HuH-7.5 (cell line): ENCODE results near the gene EPHA1.
A peak's percentile ranks its signal among the peaks of the same experiment; 100 is the strongest.

Experiments used
- DNase-seq: peaks from one replicate; pipeline ENCODE4 v3.0.0; 2011; ENCODE audit warnings: low spot score

The EPHA1 gene

DNA sequence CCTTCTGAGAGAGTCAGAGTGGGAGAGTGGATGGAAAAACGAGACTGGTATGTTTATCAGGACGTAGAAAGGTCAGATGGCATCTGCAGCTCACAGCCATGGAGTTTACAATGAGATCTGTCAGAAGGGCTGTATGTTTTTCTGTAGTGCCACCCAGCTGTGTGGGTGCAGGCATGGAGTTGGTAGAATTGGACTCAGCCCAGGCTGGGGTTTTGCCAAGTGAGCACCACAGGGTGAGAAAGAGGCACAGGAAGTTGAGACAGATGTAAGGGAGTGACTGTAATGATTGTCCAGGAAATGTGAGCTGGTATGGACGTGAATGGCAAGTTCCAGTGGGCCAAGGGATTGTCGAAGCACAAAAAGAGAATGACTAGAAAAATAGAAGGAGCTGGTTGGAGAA is 36.6 kb downstream of the EPHA1 start:
- no peak for DNase-seq

DNA sequence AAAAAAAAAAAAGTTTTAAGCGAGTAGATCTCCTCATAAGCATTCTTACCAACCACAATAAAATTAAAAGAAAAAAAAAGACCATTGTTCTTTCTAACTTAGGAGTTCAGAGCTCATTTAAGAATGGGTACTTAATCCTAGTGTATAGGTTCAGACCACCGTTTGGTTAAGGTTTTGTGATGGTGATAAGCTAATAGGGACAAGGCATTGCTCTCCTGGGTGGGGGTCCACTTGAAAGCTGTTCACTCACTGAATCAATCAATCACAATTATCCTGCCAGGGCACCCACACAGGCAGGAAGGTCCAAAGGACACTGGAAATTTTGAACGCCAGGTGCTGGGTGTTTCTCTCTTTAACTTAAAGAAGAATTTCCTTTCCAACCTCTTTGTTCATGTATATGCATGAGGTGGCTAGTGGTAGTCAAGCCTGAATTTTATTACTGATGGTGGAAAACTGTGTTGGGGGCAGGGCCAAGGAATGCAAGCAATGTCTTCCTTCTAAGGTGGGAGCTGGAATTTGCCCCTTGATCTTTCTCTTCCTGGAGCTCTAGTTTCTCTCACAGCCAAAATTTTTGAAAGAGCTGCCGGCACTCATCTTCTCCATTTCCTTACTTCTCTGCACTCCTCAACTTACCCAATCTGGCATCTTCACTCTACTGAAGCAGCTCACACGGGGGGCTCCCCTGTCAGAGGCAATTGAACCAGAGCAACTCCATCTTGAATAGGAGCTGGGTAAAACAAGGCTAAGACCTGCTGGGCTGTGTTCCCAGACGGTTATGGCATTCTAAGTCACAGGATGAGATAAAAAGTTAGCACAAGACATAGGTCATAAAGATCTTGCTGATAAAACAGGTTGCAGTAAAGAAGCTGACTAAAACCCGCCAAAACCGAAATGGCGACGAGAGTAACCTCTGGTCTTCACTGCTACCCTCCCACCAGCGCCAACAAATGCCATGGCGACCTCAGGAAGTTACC is 38.7 kb downstream of the EPHA1 start:
- no peak for DNase-seq

DNA sequence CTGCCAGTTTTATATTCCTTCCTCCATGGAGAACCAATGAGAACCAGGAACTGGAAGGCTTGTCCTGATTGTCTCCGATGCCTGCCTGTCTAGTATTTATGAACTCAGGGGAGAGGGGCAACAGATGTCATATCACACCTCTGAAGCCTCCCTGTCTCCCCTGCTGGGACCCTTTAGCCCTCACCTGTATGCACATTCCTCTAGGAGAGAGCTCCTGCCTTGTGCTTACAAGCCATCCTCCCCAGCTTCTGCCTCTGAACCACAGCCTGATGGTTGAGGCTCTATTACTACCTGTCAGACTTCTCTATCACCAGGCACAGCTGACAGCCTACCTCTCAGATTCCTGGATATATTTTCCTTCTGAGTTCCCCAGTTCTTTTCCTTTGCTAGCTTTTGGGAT is 40.3 kb downstream of the EPHA1 start:
- DNase-seq = no peak

DNA sequence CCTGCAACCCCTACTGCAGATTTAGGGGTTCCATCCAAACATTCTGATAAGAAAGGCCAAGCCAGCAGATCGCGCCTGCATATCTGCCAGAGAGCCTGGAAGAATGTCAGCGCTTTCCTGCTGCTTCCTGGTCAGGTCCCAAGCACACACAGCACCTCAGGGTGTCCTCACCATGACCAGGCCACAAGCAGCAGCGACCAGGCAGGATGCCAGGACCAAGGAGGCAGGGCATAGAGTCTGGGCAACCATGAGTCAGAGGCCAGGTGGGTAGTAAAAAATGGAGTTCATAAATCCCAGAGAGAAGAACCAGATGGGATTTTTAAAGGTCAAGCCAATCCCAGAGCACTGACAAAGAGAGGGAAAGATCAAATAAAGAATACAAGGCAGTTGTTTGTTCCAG is 40.7 kb downstream of the EPHA1 start:
- no peak for DNase-seq

DNA sequence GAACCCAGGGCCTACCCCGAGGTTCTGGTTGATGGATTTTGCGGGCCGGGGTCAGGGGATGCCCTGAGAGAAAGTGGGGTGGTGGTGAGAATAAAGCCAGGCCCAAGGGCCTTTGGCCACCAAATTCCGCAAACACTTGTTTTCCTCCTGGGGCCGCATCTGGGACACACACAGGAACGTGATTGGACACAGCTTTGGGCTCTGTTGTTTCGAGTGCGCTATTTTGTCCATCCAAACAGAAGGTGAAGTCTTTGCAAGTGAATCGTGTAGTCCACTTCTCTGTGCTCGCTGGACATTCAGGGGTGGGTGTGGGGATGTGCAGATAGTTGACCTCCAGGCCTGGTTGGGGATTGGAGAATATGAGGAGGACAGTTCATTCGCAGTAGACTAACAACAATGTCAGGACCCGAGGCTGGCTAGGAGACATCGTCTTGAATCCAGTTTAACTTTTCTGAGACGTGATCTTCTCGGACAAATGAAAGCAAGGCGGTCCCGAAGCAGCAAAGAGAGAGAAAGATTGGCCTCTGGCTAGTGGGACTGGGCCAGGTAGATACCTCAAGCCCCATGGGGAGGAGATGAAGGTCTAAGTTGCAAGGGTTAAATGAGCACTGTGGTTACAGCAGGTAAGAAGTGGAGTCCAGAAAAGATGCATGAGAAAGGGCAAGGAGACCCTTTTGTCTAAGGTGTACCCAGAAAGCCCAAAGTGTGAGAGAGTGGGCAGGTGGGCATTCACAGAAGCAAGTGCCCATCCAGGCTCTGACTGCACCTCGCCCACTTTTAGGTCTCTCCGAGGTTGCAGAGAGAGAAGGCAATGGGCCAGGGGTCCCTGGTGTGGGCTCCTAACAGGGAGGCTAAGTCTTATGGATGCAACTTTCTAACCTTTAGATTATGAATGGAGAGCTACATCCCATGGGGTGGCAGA is 45.4 kb downstream of the EPHA1 start:
- no peak for DNase-seq

DNA sequence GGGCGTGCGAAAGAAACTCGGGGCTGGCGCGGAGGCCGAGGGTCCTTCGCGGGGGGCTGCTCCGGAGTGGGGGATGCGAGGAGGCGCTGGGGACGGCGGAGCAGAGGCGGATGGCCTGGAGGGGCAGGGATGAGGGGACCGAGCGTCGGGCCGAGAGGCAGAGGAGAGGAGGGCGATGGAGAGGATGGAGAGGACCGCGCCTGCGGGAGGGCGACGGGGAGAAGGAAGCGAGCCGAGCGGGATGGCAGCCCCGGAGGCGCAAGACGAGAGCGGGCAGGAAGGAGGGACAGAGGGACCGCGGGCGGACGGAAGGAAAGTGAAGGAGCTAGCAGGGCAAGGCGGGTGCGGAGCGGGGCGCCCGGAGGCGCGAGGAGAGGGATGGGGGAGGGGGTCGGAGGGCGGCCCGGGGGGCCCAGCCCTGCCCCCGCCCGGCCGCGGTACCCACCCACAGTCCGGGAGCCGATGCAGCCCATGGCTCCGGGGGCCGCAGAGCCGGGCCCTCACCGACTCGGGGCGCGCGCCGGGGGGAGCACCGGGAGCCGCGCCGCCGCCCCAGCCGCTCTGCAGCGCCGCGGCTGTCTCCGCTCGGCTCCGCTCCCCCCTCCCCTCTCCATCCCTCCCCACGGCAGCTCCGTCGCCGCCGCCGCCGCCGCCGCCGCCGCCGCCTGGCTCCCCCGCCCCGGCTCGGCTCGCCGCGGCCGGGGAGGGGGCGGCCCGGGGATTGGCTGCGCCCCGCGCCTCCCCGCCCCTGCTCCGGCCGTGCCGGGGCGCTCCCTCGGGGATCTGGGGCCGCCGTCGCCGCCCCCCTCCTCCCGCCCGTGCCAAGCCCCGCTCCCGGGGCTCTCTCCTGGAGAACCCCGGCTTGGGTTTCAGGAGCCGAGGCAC is 46.3 kb downstream of the EPHA1 start, which contains the start of gene FAM131B:
Gene FAM131B (minus strand): TSS at position 583 of the 885 bp plus-strand sequence. CDS start 110 bp downstream, at position 473.
- peak; percentile 64 for DNase-seq

DNA sequence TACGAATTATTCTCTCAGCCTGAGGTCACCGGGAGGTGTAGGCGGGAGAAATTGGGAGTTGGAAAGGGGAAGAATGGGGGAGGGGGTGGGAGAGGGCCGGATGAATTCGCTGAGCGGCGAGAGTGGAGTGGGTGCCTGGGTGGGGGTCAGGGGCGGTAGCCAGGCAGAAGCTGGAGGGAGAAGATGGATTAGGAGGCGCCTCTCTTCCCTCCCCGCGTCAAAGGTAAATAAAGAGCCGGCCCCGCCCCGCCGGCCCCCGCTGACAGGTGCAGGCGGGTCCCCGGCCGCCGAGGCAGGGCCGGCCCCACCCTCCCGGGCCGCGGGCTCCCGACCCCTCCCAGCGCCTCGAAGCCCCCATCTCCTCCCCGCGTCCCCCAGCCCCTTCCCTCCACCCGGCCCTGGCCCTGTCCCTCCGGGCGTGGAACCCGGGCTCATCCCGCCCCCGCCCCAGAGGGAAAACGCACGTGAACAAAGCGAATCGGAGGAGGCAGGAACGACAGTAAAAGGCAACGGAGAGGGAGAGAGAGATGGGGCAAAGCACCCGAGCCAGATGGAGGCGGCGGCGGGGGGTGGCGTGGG is 47.0 kb downstream of the EPHA1 start:
- no peak for DNase-seq

DNA sequence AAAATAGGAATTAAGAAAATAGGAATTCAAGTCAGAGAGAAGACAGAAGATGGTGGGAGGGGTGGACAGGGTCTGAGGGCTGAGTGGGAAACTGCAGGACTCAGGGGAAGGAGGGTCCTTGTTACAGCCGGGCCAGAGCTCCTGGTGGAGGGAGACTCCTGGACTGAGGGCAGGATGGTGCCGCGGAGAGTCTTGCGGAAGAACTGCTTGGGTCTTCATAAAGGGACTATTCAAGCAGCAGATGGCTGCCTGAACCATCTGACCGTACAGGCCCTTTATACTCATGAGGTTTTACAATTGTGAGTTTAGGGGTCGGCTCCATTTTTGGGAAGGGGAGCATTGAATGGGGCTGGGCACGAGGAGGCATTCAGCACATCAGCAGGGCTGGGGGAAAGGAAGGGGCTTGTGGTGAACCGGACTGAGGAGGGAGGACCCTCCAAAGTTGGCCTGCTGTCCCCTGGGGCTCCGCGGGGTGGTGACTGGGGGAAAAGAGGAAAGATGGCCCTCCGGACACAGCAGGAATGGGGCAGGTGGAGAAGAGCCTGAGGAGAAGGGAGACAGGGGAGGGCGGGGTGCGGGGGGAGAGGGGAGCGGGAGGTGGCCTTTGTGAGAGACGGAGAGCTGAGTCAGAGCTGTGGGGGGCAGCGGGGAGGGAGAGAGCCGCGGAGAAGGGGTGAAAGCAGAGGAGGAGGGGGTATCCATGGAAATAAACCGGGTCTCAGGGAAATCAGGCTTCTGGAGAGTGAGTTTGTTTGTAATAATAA is 47.7 kb downstream of the EPHA1 start:
- DNase-seq = no peak

DNA sequence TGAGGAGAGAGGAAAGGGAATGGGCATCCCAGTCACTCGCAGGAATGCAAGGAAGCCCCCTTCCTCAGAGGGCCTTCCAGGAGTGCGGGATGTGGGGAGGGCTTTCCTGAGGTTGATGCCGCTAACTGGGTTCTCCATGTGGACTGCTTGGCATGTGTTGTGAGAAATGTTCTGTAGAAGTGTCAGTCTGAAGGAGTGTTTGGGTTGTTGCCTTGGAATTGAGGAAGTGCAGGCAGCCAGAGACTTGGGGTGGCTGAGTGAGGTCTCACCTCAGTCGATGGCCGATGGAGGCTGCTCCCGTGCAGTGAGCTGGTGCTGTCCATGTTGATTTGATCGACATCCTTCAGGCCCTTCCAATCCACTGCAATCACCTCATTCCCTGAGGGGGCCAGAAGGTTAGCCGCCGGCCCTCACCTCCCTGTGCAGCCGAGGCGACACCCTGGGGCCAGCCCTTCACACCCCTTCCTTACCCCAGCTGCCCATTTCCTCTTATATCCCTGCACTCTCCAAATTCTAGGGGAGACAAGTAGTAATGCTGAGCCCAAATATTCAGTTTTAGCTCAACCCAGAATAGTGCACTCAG is 48.8 kb downstream of the EPHA1 start:
- DNase-seq = no peak

DNA sequence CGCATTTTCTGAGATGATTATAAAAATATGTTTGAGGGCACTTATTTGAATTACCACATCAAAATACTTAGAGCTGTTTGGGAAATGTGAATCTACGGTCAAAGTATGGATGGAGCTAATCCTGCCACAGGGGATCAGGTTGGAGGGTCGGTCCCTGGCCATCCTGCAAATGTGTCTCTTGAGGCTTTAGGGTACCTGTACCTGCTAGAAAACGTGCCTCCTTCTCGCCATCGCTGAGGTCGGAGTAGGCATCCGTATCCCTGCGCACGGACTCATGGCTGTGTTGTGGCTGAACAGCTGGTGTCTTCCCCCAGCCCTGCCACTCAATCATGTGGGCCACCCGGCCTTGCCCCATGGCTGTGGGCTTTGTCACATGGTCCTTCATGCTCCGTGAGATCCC is 50.0 kb downstream of the EPHA1 start:
- DNase-seq = no peak

DNA sequence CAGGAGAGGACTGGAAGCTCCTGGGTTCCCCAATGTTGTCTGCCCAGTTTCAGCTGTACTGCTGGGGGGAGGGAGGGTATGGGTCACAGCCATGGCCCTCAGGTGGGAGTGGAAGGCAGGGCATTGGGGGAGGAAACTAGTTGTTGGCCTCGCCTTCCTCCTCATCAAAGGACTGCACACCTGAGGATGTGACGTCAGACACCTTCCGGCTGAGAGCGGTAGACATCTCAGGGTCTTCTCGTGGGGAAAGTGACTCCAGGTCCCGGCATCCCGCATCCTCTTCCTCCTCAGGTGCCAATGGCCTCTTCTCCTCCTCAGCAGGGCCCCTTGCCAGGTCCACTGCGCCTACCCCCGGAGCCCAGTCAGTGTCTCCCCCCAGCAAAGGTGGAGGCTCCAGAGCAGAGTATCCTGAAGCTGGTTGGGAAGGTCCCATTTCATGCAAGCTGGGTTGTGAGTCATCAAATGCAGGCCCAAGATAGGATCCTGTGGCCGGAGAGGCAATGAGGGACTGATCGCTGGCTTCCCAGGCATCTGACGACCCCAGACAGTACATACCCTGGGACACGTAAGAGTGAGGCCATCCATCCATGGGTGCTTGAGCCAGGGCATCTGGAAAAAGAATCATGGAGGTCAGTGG is 52.1 kb downstream of the EPHA1 start:
- DNase-seq = no peak

DNA sequence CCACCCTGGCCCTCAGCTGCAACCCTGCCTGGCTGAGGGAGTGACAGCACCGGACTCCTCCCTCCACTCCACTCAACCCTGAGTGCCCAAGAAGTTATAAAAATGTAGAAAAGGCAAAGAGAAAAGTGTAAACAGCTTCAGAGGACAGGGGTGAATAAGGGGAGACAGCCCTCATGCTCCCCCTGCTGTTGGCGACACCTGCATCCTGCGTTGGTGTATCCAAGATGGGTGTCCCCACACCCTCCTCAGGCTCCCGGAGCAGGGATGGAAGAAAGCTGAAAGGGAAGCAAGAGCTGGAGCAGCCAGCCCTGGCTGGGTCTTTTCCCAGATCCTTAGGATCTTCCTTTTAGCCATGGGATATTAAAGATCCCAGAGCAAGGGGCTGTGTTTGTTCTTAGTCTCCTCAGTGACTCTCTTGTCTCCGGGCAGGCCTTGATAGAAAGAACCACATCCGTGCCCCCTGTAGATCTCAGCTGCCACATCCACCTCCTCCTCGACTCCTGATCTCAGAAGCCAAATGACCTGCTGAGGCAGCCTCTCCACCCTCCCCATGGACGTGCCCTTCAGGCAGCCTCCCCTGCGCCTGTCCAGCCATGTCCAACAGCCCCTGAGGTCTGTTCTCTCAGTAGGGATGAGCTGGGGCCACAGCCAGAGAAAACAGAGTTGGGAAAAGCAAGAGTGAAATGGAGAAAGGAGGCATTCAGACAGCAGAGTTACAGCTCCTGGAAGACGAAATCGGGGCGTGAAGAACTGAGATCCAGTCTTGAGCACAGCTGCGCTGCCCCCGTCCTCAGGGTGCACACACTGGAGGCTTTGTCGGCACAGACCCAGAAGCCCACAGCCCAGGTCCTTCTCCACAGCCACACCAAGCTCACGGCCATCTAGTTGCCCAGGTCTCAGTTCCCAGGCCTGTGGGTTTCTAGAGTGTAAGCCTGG is 52.9 kb downstream of the EPHA1 start:
- DNase-seq = no peak

DNA sequence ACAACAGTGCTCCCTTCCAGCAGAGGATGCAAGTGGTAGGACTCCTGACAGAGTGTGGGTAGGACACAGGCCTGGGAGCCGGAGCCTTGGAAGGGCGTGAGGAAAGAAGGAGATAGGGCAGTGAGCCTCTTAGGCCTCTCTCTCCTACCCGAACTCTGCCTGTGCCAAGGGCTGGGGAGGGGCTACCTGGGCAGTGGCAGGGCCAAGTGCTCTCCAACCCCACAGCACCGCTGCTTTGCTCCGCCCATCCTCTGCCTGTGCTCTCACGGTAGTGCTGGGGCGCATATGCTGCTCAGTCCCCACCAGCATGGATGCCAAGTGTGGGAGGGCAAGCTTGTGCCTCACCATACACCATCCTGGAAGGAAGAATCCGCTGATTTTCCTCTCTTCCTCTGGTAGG is 53.7 kb downstream of the EPHA1 start:
- no peak for DNase-seq

DNA sequence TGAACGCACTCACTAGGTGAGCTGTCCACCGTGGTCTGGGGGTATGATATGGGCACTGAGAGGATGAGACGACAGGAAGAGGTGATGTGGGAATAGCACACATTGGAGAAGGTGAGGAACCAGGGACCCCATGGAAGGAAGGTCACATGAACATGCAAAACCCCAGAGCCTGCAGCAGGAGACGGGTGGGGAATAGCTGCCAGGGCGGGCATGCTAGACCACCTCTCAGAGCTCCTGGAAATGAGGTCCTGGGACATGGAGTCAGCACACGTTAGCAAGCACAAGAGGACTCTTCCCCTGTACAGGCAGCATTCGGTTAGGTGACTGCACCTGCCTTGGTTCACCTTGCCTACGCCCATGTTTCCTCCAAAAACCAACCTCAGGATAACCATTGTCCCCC is 54.3 kb downstream of the EPHA1 start:
- DNase-seq = no peak

DNA sequence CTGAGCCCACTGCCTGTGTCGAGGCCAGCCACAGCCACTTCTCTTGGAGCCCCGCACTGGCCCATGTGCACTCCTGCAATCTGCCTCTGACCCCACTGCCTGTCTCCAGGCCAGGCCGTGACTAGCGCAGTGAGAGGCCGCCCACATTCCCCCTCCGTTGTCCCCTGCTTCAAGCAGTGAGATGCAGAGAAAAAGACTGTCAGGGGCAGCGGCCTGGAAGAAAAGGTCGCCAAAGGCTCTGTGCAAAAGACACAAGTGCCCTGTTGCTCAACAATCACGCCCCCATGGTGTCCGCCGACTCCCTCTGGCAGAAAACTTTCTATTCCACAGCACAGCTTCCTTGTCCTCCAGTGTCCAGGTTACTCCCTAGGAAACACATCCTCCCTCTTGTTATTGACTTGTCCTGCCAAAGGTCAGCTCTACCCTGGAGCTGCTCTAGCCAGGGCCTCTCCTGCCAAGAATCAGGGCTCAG is 56.1 kb downstream of the EPHA1 start:
- DNase-seq = no peak

DNA sequence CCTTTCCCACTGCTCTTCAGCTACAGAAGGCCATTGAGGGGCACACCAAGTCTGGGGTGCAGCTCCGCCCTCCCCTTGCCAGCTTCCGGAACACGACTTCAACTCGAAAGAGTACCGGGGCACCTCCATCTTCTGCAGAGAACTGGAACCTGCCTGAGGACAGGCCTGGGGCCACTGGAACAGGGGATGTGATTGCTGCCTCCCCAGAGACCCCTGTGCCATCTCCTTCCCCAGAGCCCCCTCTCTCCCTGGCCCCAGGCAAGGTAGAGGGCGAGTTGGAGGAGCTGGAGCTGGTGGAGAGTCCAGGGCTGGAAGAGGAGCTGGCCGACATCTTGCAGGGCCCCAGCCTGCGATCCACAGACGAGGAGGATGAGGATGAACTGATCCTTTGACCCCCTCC is 57.1 kb downstream of the EPHA1 start:
- no peak for DNase-seq

DNA sequence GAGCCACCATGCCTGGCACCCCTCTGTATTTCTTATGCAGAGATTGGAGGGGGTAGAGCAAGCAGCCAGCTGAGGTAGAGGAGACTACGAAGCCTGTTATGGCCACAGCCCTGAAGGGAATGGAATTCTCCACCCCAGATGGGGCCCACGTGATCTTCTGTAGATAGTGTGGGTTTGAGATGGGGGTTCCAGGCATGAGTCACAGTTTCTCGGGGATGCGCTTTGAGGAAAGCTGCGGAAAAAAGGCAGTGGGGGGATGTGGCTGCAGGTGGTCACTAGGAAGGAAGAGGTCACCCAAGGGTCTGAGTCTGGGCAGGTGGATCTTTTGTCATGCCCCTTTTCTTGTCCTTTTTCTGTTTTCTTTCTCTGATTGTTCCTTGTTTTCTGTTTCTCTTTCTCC is 57.6 kb downstream of the EPHA1 start:
- no peak for DNase-seq

DNA sequence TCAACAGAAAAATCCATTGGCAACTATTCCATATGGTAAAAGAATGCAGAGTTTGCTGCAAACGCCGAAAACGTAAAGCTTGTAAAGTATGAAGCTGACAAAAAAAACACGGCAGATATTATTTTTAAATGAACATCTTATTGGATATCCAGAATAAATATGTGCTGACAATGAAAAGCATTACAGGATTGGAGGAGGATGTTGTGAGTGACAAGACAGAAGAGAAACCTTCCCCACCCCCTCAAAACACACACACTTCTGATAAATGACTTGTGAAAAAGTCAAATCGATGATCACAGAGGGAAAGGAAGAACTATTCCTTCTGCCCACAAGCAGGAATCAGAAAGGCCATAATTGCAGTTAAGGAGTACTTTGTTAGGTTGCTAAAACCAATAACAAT is 60.7 kb downstream of the EPHA1 start:
- no peak for DNase-seq

DNA sequence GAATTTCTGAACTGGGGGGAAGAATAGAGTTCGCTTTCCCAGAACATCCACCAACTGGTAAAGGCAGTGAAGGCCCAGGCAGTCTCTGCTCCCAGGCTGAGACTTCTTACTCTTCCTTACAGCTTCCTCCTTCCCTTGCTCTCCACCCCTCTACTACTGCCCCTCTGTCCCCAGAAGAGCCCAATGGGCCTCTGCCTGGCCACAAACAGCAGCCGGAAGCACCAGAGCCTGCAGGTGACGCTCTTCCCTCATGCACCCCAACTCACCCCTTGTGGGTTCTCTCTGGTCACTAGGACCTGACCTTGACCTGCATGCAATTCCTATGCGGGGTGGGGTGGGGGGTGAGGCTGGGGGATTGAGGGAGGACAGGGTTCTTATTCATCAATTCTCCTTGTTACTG is 62.6 kb downstream of the EPHA1 start:
- no peak for DNase-seq
